Stimulated activated naive CD4-positive, alpha-beta T cell treated with Interleukin-2 at 50 U/mL for 16 hours (primary cell): ENCODE results near the gene RASD2.

Experiments
- DNase-seq: peaks from one replicate; lab custom pipeline; 2025; lab: John Stamatoyannopoulos, UW

RASD2 gene

DNA sequence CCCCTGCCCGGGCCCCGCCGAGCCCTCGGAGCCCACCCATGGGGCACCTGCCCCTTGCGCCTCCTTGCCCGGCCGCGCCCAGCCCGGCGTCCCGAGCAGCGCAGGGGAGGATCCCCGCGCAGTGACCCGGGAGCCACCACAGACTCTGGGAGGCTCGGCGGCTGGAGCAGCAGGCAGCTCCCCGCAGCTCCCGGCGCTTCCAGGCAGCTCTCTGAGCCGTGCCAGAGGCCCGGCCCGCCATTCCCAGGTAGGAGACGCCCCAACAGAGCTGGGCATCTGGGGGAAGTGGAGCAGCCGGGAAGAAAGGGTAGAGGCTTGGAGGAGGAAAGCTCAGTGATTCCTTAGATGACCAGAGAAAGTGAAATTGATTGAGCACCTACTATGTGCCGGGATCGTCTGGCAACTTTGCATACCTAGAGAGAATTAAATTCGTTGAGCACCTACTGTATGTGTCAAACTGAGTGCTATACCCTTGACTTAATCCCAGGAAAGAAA is 670 bp downstream of the RASD2 start:
- DNase-seq, result no peak

DNA sequence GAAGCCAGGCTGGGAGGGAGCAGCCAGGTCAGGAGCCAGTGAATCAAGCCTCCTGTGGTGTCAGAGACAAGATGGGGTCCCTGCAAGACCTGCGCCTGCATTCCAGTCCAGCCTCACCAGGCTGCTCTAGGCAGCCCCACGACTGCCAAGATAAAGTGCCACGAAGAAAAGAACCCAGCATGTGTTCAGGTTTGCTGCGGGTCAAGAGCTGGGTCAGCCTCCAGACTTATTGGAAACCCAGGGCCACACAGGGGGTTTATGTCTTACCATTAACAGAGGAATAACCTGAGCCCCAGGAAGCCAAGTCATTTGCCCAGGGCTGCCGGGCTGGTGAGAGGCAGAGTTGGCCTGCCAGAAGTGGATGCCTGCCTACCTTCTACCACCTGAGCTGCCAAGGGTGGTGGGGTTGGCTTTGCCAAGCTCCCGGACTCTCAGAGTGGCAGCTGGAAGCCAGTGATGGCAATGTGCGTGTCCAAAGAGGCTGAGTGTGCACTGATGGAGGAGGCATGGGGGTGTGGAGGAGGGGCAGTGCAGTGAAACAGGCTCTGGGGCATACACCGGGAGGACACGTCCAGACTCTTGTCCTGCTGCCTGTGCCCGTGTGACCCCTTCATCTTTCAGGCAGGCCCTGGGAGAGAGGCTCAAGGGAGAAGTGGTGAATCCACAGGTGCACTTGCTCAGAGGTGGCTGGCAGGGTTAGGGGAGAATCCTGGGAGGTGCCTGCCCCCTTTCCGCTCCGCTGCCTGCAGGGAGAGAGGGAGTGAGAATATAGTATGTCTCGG is 1.7 kb downstream of the RASD2 start:
- DNase-seq, result no peak

DNA sequence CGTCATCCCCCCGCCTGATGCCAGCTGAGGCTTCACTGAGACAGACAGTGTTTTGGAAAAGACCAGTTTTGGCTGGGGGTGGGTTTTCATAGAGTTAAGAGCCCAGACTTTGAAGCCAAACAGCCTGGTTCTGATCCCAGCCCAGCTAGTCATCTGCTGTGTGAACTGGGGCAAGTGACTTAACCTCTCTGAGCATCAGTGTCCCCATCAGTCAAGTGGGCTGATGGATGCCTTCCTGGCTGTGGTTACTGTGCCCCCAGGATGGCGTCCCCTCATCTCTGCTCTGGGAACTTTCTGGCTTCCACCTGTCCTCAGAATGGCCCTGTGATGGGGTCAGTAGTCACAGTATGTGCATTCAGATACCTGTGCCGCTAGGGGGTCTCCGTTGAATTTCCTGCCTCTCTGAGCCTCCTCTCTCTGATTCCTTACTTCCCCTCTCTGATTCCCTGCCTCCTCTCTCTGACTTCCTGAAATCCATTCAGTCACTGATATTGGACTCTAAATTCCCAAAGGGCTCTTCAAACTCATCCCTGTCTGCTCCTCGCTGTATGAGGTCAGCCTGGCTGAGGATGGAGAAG is 2.4 kb downstream of the RASD2 start:
- no peak for DNase-seq

DNA sequence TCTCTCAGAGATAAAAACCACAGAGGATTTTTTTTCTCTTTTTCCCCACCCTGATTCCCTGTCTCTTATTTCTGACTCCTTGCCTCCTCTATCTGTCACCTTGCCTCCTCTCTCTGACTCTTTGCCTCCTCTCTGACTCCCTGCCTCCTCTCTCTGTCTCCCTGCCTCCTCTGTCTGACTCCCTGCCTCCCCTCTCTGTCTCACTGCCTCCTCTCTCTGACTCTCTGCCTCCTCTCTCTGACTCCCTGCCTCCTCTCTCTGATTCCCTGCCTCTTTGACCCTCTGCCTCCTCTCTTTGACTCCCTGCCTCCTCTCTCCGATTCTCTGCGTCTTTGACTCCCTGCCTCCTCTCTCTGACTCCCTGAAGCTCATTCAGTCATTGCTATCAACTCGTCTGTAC is 3.1 kb downstream of the RASD2 start:
- DNase-seq, result no peak

DNA sequence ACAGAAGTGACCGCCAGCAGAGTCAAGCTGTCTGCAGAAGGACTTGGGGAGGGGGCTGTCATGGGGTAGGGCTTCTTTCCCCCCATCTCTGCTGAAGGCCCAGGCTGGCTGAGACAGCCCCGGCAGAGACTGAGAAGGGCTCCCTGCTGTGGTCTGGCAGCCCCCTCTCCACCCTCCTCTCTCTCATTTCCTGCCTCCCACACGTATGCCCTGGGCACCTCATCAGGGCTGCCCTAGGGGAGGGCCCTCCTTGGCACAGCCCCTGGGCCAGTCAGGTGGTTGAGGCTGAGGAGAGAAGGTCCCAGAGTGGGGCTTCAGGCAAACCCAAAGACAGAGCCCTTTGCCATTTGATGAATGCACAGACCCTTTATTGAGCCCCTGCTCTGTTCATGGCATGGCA is 3.6 kb downstream of the RASD2 start:
- DNase-seq, result no peak

DNA sequence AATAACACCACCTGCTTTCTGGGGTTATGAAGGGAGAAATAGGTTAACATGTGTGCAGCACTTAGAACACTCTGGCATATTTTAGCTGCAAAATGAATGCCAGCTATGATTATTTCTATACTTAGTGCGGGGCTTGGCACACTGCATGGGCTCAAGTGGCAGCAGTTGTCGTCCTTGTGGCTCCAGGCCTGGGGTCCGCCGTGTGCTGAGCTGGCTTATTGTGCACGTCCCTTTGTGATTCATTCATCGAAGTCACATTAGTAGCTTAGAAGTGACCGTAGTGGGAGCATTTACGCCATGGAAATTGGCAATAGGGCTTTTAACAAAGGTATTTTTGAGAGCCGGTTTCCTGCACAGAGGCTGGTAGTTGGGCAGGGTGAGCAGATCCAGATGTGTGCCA is 4.2 kb downstream of the RASD2 start:
- no peak for DNase-seq

DNA sequence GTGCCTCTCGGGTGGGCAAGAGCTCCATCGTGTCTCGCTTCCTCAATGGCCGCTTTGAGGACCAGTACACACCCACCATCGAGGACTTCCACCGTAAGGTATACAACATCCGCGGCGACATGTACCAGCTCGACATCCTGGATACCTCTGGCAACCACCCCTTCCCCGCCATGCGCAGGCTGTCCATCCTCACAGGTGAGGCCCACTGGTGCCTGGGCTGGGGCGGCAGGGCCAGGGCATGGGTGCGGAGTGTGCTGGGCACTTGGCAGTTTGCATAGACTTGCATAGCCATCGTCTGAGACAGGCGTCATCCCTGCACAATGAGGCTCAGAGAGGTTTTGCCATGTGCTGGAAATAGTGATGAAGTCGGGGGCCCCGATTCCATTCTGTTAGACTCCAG is 6.3 kb downstream of the RASD2 start:
- DNase-seq, result no peak

DNA sequence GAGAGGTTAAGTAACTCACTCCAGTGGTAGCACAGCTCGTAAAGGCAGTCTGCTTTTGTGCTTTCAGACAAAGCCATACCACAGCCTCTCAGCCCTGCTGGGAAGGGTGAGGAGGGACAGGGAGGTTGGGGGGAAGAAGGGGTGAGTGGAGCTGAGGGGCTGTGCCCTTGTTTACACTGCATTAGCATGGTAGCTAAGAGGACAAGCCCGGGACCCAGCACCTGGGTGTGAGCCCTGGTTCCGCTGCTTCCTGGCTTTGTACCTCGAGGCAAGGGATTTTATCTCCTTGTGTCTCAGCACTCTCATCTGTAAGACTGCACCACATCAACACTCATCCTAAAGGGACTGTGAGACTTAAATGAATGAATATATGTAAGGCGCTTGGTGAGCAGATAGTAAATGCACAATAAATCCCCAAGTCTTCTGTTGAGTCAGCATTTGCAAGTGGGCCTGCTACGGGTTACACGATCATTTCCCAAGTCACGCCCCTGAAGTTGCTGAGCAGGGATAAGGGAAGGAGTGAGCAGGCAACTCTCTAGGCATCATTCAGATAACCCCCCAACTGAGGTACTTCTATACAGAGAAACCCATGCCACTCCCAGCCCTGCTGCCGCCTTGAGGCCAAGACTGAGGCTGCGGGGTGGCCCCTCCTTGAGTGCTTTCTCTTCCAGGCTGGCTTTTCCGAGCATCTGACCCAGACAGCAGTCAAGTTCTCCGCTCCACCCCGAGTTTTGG is 7.5 kb downstream of the RASD2 start:
- DNase-seq, result no peak

DNA sequence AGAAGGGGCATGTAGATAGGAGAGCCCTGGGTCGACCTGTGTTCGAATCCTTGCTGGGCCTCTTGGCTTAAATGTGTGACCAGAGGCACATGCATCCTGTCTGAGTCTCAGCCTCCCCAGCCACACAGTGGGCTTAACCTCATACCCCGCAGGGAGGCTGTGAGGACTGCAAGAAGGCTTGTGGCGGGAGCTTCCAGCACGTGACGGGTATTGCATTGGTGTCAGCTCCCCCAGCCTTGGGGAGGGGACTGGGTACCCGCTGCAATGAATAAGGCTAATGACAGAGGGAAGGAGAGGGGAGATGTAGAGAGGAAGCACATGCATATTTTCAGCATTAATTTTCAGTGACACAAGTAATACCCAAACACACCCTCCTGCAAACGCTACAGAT is 8.1 kb downstream of the RASD2 start:
- no peak for DNase-seq

DNA sequence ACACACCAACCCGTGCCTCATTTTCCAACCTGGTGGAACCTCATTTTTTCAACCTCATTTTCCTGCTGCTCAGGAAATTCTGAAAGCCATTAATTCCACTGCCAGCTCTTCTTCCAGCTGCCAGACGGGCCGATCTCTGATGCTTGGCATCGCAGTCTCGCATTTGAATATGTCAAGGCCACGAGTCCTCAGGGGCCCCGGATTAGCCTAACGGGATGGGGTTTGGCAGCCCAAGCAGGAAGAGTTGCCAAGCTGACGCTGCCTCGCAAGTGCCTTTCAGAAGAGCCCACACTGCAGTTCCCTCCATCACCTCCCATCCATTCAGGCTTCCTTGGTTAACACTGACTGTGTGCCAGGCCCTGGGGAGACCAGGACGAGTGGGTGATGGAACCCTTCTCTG is 8.7 kb downstream of the RASD2 start:
- no peak for DNase-seq

DNA sequence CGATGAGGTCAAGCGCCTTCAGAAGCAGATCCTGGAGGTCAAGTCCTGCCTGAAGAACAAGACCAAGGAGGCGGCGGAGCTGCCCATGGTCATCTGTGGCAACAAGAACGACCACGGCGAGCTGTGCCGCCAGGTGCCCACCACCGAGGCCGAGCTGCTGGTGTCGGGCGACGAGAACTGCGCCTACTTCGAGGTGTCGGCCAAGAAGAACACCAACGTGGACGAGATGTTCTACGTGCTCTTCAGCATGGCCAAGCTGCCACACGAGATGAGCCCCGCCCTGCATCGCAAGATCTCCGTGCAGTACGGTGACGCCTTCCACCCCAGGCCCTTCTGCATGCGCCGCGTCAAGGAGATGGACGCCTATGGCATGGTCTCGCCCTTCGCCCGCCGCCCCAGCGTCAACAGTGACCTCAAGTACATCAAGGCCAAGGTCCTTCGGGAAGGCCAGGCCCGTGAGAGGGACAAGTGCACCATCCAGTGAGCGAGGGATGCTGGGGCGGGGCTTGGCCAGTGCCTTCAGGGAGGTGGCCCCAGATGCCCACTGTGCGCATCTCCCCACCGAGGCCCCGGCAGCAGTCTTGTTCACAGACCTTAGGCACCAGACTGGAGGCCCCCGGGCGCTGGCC is 11.0 kb downstream of the RASD2 start:
- DNase-seq, result no peak

DNA sequence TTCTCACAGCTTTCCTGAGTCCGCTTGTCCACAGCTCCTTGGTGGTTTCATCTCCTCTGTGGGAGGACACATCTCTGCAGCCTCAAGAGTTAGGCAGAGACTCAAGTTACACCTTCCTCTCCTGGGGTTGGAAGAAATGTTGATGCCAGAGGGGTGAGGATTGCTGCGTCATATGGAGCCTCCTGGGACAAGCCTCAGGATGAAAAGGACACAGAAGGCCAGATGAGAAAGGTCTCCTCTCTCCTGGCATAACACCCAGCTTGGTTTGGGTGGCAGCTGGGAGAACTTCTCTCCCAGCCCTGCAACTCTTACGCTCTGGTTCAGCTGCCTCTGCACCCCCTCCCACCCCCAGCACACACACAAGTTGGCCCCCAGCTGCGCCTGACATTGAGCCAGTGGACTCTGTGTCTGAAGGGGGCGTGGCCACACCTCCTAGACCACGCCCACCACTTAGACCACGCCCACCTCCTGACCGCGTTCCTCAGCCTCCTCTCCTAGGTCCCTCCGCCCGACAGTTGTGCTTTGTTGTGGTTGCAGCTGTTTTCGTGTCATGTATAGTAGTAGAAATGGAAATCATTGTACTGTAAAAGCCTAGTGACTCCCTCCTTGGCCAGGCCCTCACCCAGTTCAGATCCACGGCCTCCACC is 11.7 kb downstream of the RASD2 start:
- peak; percentile 76 for DNase-seq

DNA sequence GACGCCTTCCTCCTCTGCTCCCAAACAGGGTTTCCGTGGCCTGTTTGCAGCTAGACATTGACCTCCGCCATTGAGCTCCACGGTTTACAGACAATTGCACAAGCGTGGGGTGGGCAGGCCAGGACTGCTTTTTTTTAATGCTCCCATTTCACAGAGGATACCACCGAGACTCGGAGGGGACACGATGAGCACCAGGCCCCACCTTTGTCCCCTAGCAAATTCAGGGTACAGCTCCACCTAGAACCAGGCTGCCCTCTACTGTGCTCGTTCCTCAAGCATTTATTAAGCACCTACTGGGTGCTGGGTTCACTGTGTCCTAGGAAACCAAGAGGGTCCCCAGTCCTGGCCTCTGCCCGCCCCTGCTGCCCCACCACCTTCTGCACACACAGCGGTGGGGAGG is 12.2 kb downstream of the RASD2 start:
- DNase-seq, result no peak

DNA sequence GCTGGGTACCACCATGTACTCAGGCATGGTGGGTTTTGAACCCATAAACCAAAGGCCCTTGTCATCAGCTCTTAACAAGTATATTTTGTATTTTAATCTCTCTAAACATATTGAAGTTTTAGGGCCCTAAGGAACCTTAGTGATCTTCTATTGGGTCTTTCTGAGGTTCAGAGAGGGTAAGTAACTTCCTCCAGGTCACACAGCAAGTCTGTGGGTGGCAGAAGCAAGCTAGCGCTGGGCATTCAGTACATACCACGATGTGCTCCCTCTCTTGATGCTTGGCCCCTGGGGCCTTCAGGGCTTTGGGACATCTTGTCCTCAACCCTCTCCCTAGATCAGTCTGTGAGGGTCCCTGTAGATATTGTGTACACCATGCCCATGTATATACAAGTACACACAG is 12.7 kb downstream of the RASD2 start:
- DNase-seq, result no peak

DNA sequence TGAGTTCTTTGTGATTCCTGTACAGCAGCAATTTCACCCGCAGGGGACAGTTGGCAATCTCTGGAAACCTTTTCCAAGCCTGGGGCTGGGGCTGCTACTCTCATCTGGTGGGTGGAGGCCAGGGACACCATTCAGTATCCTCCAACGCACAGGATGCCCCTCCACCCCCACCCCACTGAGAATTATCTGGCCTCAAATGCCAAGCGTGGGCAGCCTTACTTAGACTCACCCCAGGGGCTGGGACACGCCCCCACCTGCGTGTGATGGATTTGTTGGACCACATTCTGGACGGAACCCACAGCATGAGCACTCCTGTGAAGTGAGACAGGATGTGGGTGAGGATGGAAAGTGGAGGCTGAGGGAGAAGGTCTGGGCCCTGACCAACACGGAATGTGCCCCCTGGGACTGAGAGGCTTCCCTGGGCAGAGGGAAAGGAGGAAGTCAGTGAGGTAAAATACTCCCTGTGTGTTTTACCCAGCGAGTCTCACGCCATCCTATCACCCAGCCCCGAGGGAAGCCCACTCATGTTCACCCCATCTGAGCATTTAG is 13.7 kb downstream of the RASD2 start:
- DNase-seq, result no peak

DNA sequence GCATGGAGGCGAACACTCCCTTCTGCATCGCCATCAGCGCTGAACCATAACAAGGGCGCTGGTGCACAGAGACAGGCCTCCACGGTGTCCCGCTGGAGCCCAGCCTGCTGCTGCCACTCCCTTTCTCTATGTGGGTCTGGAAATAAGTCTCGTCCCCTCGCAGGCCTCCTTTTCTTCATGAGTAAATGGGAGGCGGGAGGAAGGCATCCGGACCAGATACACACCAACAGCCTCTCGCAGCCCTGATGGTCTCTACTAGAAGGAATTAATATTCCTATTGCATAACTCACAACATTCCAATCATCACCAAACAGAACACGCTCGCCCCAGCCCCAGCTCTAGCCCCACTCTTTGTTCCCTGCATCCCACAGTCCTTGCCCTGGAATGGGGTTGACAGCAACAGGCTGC is 14.9 kb downstream of the RASD2 start:
- no peak for DNase-seq

DNA sequence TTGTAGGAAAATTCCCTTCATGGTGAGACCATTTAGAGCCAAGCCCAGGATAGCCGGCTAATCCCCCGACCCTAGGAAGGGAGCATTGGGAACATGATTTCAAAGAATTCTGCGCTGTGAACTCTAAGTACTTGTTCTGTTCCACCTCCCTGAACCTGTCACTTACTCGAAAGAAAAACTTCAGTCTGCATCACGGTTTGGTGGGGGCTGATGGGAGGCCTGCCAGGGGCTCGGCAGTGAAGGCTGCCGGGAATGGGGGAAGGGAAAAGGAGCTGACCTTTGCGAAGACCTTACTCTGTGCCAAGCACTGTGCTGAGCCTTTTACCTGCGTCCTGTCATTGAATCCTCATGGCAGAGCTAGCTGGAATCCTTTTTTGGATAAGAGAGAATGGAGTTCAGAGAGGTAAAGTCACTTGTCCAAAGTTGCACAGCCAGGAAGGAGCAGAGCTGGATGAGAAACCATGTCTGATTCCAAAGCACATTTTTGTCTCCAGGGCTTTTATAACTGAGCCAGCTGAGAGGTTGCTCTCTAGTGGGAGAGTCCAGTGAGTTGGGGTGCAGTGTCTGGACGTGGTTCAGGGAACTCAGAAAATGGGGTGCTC is 15.4 kb downstream of the RASD2 start:
- DNase-seq, result no peak

DNA sequence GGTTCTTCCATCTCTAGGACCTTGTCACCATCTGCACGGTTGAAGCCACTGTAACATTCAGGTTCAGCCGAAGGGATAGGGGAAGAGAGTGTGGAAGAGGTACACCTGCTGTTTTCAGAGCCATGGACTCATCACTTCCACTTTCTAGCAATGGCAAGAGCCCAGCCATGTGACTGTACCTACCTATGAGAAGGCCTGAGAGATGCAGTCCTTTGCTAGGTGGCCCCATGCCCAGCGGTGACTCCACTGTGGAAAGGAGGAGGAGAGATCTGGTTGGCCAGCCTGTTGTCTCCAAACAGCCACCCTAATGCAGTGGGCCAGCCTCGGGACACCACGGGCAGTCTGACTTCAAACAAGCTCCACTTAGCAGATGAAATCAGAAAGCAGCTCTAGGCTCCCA is 16.0 kb downstream of the RASD2 start:
- no peak for DNase-seq

DNA sequence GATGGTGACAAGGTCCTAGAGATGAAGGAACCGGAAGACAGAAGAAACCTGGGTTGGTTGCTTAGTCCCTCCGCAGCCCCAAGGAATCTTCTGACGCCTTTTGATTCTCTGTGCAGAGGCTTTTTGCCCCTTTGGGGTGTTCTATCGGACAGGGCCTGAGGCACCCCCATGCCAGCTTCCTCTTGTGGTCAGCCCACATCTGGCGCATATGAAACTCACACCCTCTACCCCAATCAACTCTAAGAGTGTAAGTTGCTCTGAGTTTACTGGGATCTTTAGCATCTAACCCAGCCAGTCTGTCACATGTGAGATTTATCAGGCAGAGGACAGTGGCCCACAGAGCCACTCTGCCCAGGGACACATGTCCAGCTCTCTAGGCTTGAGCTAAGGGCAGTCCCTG is 17.4 kb downstream of the RASD2 start:
- DNase-seq, result no peak

DNA sequence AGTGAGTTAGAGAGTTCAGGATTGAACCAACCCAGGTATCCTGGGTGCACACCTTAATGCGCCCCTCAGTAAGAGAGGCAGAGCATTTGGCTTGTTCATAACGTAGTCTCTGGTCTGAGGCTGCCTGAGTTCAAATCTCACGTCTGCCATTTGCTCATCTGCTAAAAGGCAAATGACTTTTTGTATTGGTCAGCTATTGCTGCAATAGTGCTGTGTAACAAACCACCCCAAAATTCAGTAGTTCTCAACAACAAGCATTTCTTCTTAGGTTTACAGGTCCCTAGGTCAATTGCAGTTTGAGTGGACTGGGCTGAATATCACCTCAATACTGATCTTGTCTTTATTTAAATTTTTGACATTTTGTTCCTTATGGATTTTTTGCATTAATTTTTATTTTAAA is 18.1 kb downstream of the RASD2 start:
- no peak for DNase-seq

DNA sequence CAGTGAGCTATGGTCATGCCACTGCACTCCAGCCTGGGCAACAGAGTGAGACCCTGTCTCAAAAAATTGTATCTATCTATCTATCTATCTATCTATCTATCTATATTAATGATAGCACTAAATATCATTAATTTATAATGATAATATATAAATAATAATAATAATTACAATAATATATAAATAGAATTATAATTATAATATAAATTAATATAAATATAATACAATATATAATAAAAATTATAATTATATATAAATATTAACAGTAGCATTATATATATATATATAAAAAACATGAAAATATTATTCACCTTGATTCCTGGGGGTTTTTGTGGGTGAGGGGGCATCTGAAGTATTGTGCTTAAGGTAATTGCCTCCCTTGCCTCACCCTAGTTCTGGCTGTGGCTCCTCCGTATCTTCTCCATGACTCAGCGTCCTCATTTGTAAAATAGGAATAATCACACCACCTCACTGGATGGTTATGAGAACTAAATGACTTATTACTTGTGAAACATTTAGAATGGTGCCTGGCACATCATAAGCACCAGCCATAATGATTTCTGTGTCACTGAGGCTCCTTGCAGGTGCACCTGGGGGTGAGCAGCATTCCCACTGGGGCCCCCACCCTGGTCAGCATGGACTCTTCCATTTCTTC is 18.8 kb downstream of the RASD2 start:
- no peak for DNase-seq
